H9 (cell line): ENCODE data around the gene SNX30. TPM values are rescaled to one million over a fixed set of nuclear protein-coding genes. Genes with fewer than 3 reads are reported as not detected.

ENCODE experiments used
- DNase-seq: peaks from one replicate; pipeline ENCODE4 v3.0.0-alpha.2; 2017
- H2AFZ ChIP-seq: one replicate; pipeline ENCODE4 v1.6.1; 2013; ENCODE audit warnings: mild to moderate bottlenecking, low read length, control low read depth, moderate library complexity
- H2AK5ac ChIP-seq: 2 replicates; pipeline ENCODE4 v1.6.1; 2013; ENCODE audit warnings: low read length, control low read depth, mixed read lengths; ENCODE audit not compliant: insufficient read length
- H2BK120ac ChIP-seq: one replicate; pipeline ENCODE4 v1.6.1; 2013; ENCODE audit warnings: low read depth, mild to moderate bottlenecking, low read length, control low read depth, inconsistent platforms; ENCODE audit not compliant: poor library complexity, severe bottlenecking
- H2BK12ac ChIP-seq: 2 replicates; pipeline ENCODE4 v1.6.1; 2013; ENCODE audit warnings: low read length, control low read depth, mixed read lengths, low read depth; ENCODE audit not compliant: insufficient read length
- H2BK15ac ChIP-seq: 2 replicates; pipeline ENCODE4 v1.6.1; 2013; ENCODE audit warnings: low read depth, low read length, control low read depth
- H2BK20ac ChIP-seq: one replicate; pipeline ENCODE4 v1.6.1; 2013; ENCODE audit warnings: low read depth, mild to moderate bottlenecking, low read length, control low read depth, inconsistent platforms; ENCODE audit not compliant: poor library complexity, severe bottlenecking
- H2BK5ac ChIP-seq: 2 replicates; pipeline ENCODE4 v1.6.1; 2013; ENCODE audit warnings: low read length, control low read depth, mixed read lengths; ENCODE audit not compliant: insufficient read length
- H3K14ac ChIP-seq: 2 replicates; pipeline ENCODE4 v1.6.1; 2013; ENCODE audit warnings: low read length, control low read depth; ENCODE audit not compliant: insufficient read depth
- H3K18ac ChIP-seq: 2 replicates; pipeline ENCODE4 v1.6.1; 2013; ENCODE audit warnings: low read depth, mild to moderate bottlenecking, mixed read lengths, low read length, control low read depth; ENCODE audit not compliant: insufficient read length
- H3K23ac ChIP-seq: 2 replicates; pipeline ENCODE4 v1.6.1; 2013; ENCODE audit warnings: low read length, control low read depth, mixed read lengths, low read depth; ENCODE audit not compliant: insufficient read length
- H3K23me2 ChIP-seq: 2 replicates; pipeline ENCODE4 v1.6.1; 2013; ENCODE audit warnings: low read depth, mild to moderate bottlenecking, mixed read lengths, low read length, control low read depth; ENCODE audit not compliant: insufficient read length, poor library complexity, severe bottlenecking
- H3K27ac ChIP-seq: 2 replicates; pipeline ENCODE4 v1.5.1; 2013; ENCODE audit warnings: low read length, control low read depth, mixed read lengths, low read depth; ENCODE audit not compliant: insufficient read length
- H3K27me3 ChIP-seq: 2 replicates; pipeline ENCODE4 v1.6.1; 2013; ENCODE audit warnings: low read length, control low read depth, inconsistent platforms; ENCODE audit not compliant: insufficient read depth
- H3K4ac ChIP-seq: 2 replicates; pipeline ENCODE4 v1.6.1; 2013; ENCODE audit warnings: low read depth, mild to moderate bottlenecking, control low read depth, inconsistent platforms, low read length, moderate library complexity
- H3K4me1 ChIP-seq: 2 replicates; pipeline ENCODE4 v1.6.1; 2013; ENCODE audit warnings: low read length, control low read depth, inconsistent platforms; ENCODE audit not compliant: insufficient read depth
- H3K4me2 ChIP-seq: 2 replicates; pipeline ENCODE4 v1.6.1; 2013; ENCODE audit warnings: low read length, control low read depth, mixed read lengths; ENCODE audit not compliant: insufficient read length, insufficient read depth
- H3K56ac ChIP-seq: 2 replicates; pipeline ENCODE4 v1.6.1; 2013; ENCODE audit warnings: low read depth, mild to moderate bottlenecking, mixed read lengths, low read length, control low read depth; ENCODE audit not compliant: insufficient read length
- H3K79me1 ChIP-seq: 2 replicates; pipeline ENCODE4 v1.6.1; 2013; ENCODE audit warnings: low read depth, mild to moderate bottlenecking, moderate library complexity, low read length, control low read depth, inconsistent platforms; ENCODE audit not compliant: insufficient read depth, poor library complexity, severe bottlenecking
- H3K79me2 ChIP-seq: 2 replicates; pipeline ENCODE4 v1.6.1; 2013; ENCODE audit warnings: low read length, control low read depth, inconsistent platforms; ENCODE audit not compliant: insufficient read depth
- H3K9ac ChIP-seq: 2 replicates; pipeline ENCODE4 v1.6.1; 2013; ENCODE audit warnings: low read length, control low read depth, mixed read lengths; ENCODE audit not compliant: insufficient read length; ENCODE audit errors: extremely low read depth
- H3K9me3 ChIP-seq: one replicate; pipeline ENCODE4 v1.6.1; 2013; ENCODE audit warnings: low read depth, low read length, inconsistent platforms; ENCODE audit not compliant: control insufficient read depth
- H3T11ph ChIP-seq: one replicate; pipeline ENCODE4 v1.6.1; 2013; ENCODE audit warnings: mild to moderate bottlenecking, low read length, control low read depth, inconsistent platforms
- H4K20me1 ChIP-seq: one replicate; pipeline ENCODE4 v1.6.1; 2013; ENCODE audit not compliant: control insufficient read depth, insufficient read length, insufficient read depth
- H4K5ac ChIP-seq: 2 replicates; pipeline ENCODE4 v1.6.1; 2013; ENCODE audit warnings: low read depth, mild to moderate bottlenecking, mixed read lengths, low read length, control low read depth; ENCODE audit not compliant: insufficient read length
- H4K8ac ChIP-seq: replicated peaks from 2 replicates; pipeline ENCODE4 v1.6.1; 2013; ENCODE audit warnings: low read length, control low read depth, mixed read lengths, low read depth; ENCODE audit not compliant: insufficient read length
- H4K91ac ChIP-seq: 2 replicates; pipeline ENCODE4 v1.6.1; 2013; ENCODE audit warnings: low read depth, mild to moderate bottlenecking, moderate library complexity, mixed read lengths, low read length, control low read depth; ENCODE audit not compliant: insufficient read length
- H3K27ac Mint-ChIP-seq, 3 experiments: 2 replicates in 2 of 3; 3 replicates in 1 of 3; pipeline ENCODE4 v1.8.0; 2020 to 2021; ENCODE audit warnings: mixed read lengths in 3 of 3, mild to moderate bottlenecking in 1 of 3, moderate library complexity in 1 of 3
- H3K27me3 Mint-ChIP-seq: 2 replicates; pipeline ENCODE4 v1.8.0; 2021; ENCODE audit warnings: low read depth, mild to moderate bottlenecking, moderate library complexity, mixed read lengths
- H3K36me3 Mint-ChIP-seq, 3 experiments: 2 replicates in 2 of 3; 3 replicates in 1 of 3; pipeline ENCODE4 v1.8.0; 2020 to 2021; ENCODE audit warnings: low read depth in 3 of 3, mixed read lengths in 3 of 3; ENCODE audit not compliant: insufficient read depth in 1 of 3
- H3K4me1 Mint-ChIP-seq, 2 experiments: 2 replicates each; pipeline ENCODE4 v1.8.0; 2020; ENCODE audit warnings: mixed read lengths in 2 of 2
- H3K4me3 Mint-ChIP-seq, 2 experiments: 2 replicates in 1 of 2; 3 replicates in 1 of 2; pipeline ENCODE4 v1.8.0; 2020 to 2021; ENCODE audit warnings: mild to moderate bottlenecking in 2 of 2, mixed read lengths in 2 of 2, moderate library complexity in 1 of 2
- H3K9me3 Mint-ChIP-seq, 2 experiments: 2 replicates in 1 of 2; 3 replicates in 1 of 2; pipeline ENCODE4 v1.8.0; 2020; ENCODE audit warnings: mild to moderate bottlenecking in 2 of 2, mixed read lengths in 2 of 2, moderate library complexity in 1 of 2
- CTCF ChIP-seq: fragments of 200-600 bp; sonication (generic); conservative IDR thresholded peaks from 3 replicates; pipeline ENCODE4 v1.8.0; 2021; ENCODE audit warnings: antibody characterized with exemption, mild to moderate bottlenecking
- WGBS: extraction: QIAGEN DNeasy Blood & Tissue Kit; methylation state at CpG from one replicate; pipeline ENCODE4 v1.1.7; 2013; ENCODE audit warnings: missing lambda C conversion rate, low lambda C conversion rate, mixed read lengths; ENCODE audit not compliant: insufficient read length; ENCODE audit errors: extremely low coverage; 5-methylcytosine and 5-hydroxymethylcytosine counted together
- total RNA-seq: library from RNA; stranded (reverse); gene quantifications from 2 replicates; pipeline ENCODE4 v1.2.1, GENCODE V29; 2021

The SNX30 gene
- total RNA-seq, 1 experiment from 2014 or later = 10.3 TPM

DNA sequence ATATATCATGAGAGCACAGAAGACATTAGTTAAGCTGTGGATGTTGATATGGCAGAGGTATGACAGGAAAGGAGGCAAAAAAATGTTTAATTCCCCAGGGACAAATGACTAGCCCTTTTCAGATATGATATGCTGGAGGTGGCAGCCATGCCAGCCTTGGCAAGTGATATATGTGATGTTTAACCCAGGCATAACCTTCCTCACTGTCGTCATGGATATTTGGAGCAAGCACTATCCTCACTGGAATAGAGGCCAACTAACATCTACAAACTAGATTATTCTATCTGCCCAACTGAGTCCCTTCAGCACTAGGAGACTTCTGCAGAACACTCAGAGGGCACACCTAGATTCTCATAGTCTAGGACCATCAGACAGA, 167.4 kb downstream of the SNX30 start:
- no peak overlapping the region for H4K5ac ChIP-seq

More for the DNA sequence above, 167.4 kb downstream of the SNX30 start:
- H3K27me3 ChIP-seq = no peaks in the 10 kb centered on the region
- no peak overlapping the region for H3K4me3 Mint-ChIP-seq
- DNase-seq = no peak
- TF ChIP-seq CTCF = no peak
- H4K20me1 ChIP-seq = no peaks in the 10 kb centered on the region
- H2BK5ac ChIP-seq = no peak overlapping the region
- H4K91ac ChIP-seq = no peak overlapping the region
- H3K27ac ChIP-seq = no peak overlapping the region
- H3K23me2 ChIP-seq = no peaks in the 10 kb centered on the region
- WGBS = no CpG with 5 or more reads among the region's 1 CpG
- H3K4ac ChIP-seq = no peak overlapping the region
- H3K27me3 Mint-ChIP-seq = peaks cover 61% of the 10 kb centered on the region
- H3K79me1 ChIP-seq = no peaks in the 10 kb centered on the region
- no peak overlapping the region for H3K18ac ChIP-seq
- H3K23ac ChIP-seq = no peak overlapping the region
- no peaks in the 10 kb centered on the region for H3K9me3 ChIP-seq
- no peak overlapping the region for H2AK5ac ChIP-seq
- H3K14ac ChIP-seq = no peak overlapping the region
- no peaks in the 10 kb centered on the region for H3K79me2 ChIP-seq
- H3K9ac ChIP-seq = no peak overlapping the region
- no peaks in the 10 kb centered on the region for H3K4me1 ChIP-seq
- H3T11ph ChIP-seq = no peak overlapping the region
- no peak overlapping the region for H2BK120ac ChIP-seq
- H3K56ac ChIP-seq = no peak overlapping the region
- no peak overlapping the region for H2BK15ac ChIP-seq
- no peak overlapping the region for H2AFZ ChIP-seq
- no peaks in the 10 kb centered on the region; a peak in 1 of 5 replicates for H3K9me3 Mint-ChIP-seq
- no peak overlapping the region for H3K27ac Mint-ChIP-seq
- no peaks in the 10 kb centered on the region for H3K4me1 Mint-ChIP-seq
- no peak overlapping the region for H4K8ac ChIP-seq
- no peak overlapping the region for H2BK20ac ChIP-seq
- H3K4me2 ChIP-seq = no peak overlapping the region
- no peaks in the 10 kb centered on the region; a peak in 1 of 7 replicates for H3K36me3 Mint-ChIP-seq
- H2BK12ac ChIP-seq = no peak overlapping the region
